NCI-H2107 treated with DMSO at 0.1 percent for 48 hours (cell line): ENCODE results near the gene MRI1.

ENCODE experiments used
- DNase-seq: peaks from one replicate; lab custom pipeline; 2025; ENCODE audit not compliant: unreplicated experiment; lab: John Stamatoyannopoulos, UW

MRI1 gene

GRCh38 chr19:13821292-13821691, 57.0 kb downstream of the MRI1 start:
- DNase-seq = no peak

- DNase-seq = no peak
Observed at GRCh38 chr19:13823256-13823655, 58.9 kb downstream of the MRI1 start.
